ENCODE results near the gene ARID5B.

DNA sequence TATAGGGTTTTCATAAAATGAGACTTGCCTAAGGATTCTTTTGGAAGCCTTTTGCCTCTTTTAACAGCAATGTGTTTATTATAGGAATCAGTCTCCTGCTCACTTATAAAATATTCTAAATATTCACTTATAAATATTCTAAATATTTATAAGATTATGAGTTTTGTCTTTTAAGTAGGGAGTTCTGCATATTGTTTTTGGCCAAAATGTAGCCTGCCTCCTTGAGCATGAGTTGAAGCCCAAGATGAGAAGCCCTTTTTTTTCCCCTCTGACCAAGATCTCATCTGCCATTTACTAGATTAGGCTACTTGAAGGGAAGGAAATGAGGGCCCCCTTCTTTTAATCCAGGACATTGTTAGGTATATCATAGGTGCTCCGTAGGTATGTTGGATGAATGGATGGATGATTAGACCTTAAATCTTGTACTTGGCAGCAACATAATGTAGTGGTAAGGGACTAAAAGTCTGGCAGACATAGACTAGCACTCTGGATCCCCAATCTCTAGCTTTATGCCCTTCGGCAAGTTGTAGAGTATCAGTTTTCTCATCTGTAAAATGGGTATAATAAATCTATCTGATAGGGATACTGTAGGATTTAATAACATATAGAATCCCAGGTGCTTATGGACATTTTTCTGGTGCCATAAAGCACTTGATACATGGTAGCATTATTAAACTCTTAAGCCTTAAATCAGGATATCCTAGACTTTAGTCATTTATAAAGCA lies 59.1 kb downstream of the ARID5B start:
- no peak for TF ChIP-seq NFRKB (IDR thresholded peaks at IDR 0.05)
- TF ChIP-seq FOXA1 (IDR thresholded peaks at IDR 0.05) = no peak
- TF ChIP-seq FOXK2 (IDR thresholded peaks at IDR 0.05) = no peak
- TF ChIP-seq HDGF (IDR thresholded peaks at IDR 0.05; ENCODE audit: borderline replicate concordance) = no peak
- no peak for TF ChIP-seq ARNT (IDR thresholded peaks at IDR 0.05)
- no peak for TF ChIP-seq BHLHE40 (IDR thresholded peaks at IDR 0.05; ENCODE audit: borderline replicate concordance)

Measured in HEK293T (cell line).